H9 (cell line): Measurements from ENCODE around the gene TMEM129. TPM values are rescaled to one million over a fixed set of nuclear protein-coding genes. Genes with fewer than 3 reads are reported as not detected.

Source experiments
- DNase-seq: peaks from one replicate; pipeline ENCODE4 v3.0.0-alpha.2; 2017
- H2AFZ ChIP-seq: one replicate; pipeline ENCODE4 v1.6.1; 2013; ENCODE audit warnings: mild to moderate bottlenecking, low read length, control low read depth, moderate library complexity
- H2AK5ac ChIP-seq: 2 replicates; pipeline ENCODE4 v1.6.1; 2013; ENCODE audit warnings: low read length, control low read depth, mixed read lengths; ENCODE audit not compliant: insufficient read length
- H2BK120ac ChIP-seq: one replicate; pipeline ENCODE4 v1.6.1; 2013; ENCODE audit warnings: low read depth, mild to moderate bottlenecking, low read length, control low read depth, inconsistent platforms; ENCODE audit not compliant: poor library complexity, severe bottlenecking
- H2BK12ac ChIP-seq: 2 replicates; pipeline ENCODE4 v1.6.1; 2013; ENCODE audit warnings: low read length, control low read depth, mixed read lengths, low read depth; ENCODE audit not compliant: insufficient read length
- H2BK15ac ChIP-seq: 2 replicates; pipeline ENCODE4 v1.6.1; 2013; ENCODE audit warnings: low read depth, low read length, control low read depth
- H2BK20ac ChIP-seq: one replicate; pipeline ENCODE4 v1.6.1; 2013; ENCODE audit warnings: low read depth, mild to moderate bottlenecking, low read length, control low read depth, inconsistent platforms; ENCODE audit not compliant: poor library complexity, severe bottlenecking
- H2BK5ac ChIP-seq: 2 replicates; pipeline ENCODE4 v1.6.1; 2013; ENCODE audit warnings: low read length, control low read depth, mixed read lengths; ENCODE audit not compliant: insufficient read length
- H3K14ac ChIP-seq: 2 replicates; pipeline ENCODE4 v1.6.1; 2013; ENCODE audit warnings: low read length, control low read depth; ENCODE audit not compliant: insufficient read depth
- H3K18ac ChIP-seq: 2 replicates; pipeline ENCODE4 v1.6.1; 2013; ENCODE audit warnings: low read depth, mild to moderate bottlenecking, mixed read lengths, low read length, control low read depth; ENCODE audit not compliant: insufficient read length
- H3K23ac ChIP-seq: 2 replicates; pipeline ENCODE4 v1.6.1; 2013; ENCODE audit warnings: low read length, control low read depth, mixed read lengths, low read depth; ENCODE audit not compliant: insufficient read length
- H3K23me2 ChIP-seq: 2 replicates; pipeline ENCODE4 v1.6.1; 2013; ENCODE audit warnings: low read depth, mild to moderate bottlenecking, mixed read lengths, low read length, control low read depth; ENCODE audit not compliant: insufficient read length, poor library complexity, severe bottlenecking
- H3K27ac ChIP-seq: 2 replicates; pipeline ENCODE4 v1.5.1; 2013; ENCODE audit warnings: low read length, control low read depth, mixed read lengths, low read depth; ENCODE audit not compliant: insufficient read length
- H3K27me3 ChIP-seq: 2 replicates; pipeline ENCODE4 v1.6.1; 2013; ENCODE audit warnings: low read length, control low read depth, inconsistent platforms; ENCODE audit not compliant: insufficient read depth
- H3K4ac ChIP-seq: 2 replicates; pipeline ENCODE4 v1.6.1; 2013; ENCODE audit warnings: low read depth, mild to moderate bottlenecking, control low read depth, inconsistent platforms, low read length, moderate library complexity
- H3K4me1 ChIP-seq: 2 replicates; pipeline ENCODE4 v1.6.1; 2013; ENCODE audit warnings: low read length, control low read depth, inconsistent platforms; ENCODE audit not compliant: insufficient read depth
- H3K4me2 ChIP-seq: 2 replicates; pipeline ENCODE4 v1.6.1; 2013; ENCODE audit warnings: low read length, control low read depth, mixed read lengths; ENCODE audit not compliant: insufficient read length, insufficient read depth
- H3K56ac ChIP-seq: 2 replicates; pipeline ENCODE4 v1.6.1; 2013; ENCODE audit warnings: low read depth, mild to moderate bottlenecking, mixed read lengths, low read length, control low read depth; ENCODE audit not compliant: insufficient read length
- H3K79me1 ChIP-seq: 2 replicates; pipeline ENCODE4 v1.6.1; 2013; ENCODE audit warnings: low read depth, mild to moderate bottlenecking, moderate library complexity, low read length, control low read depth, inconsistent platforms; ENCODE audit not compliant: insufficient read depth, poor library complexity, severe bottlenecking
- H3K79me2 ChIP-seq: 2 replicates; pipeline ENCODE4 v1.6.1; 2013; ENCODE audit warnings: low read length, control low read depth, inconsistent platforms; ENCODE audit not compliant: insufficient read depth
- H3K9ac ChIP-seq: 2 replicates; pipeline ENCODE4 v1.6.1; 2013; ENCODE audit warnings: low read length, control low read depth, mixed read lengths; ENCODE audit not compliant: insufficient read length; ENCODE audit errors: extremely low read depth
- H3K9me3 ChIP-seq: one replicate; pipeline ENCODE4 v1.6.1; 2013; ENCODE audit warnings: low read depth, low read length, inconsistent platforms; ENCODE audit not compliant: control insufficient read depth
- H3T11ph ChIP-seq: one replicate; pipeline ENCODE4 v1.6.1; 2013; ENCODE audit warnings: mild to moderate bottlenecking, low read length, control low read depth, inconsistent platforms
- H4K20me1 ChIP-seq: one replicate; pipeline ENCODE4 v1.6.1; 2013; ENCODE audit not compliant: control insufficient read depth, insufficient read length, insufficient read depth
- H4K5ac ChIP-seq: 2 replicates; pipeline ENCODE4 v1.6.1; 2013; ENCODE audit warnings: low read depth, mild to moderate bottlenecking, mixed read lengths, low read length, control low read depth; ENCODE audit not compliant: insufficient read length
- H4K8ac ChIP-seq: replicated peaks from 2 replicates; pipeline ENCODE4 v1.6.1; 2013; ENCODE audit warnings: low read length, control low read depth, mixed read lengths, low read depth; ENCODE audit not compliant: insufficient read length
- H4K91ac ChIP-seq: 2 replicates; pipeline ENCODE4 v1.6.1; 2013; ENCODE audit warnings: low read depth, mild to moderate bottlenecking, moderate library complexity, mixed read lengths, low read length, control low read depth; ENCODE audit not compliant: insufficient read length
- H3K27ac Mint-ChIP-seq, 3 experiments: 2 replicates in 2 of 3; 3 replicates in 1 of 3; pipeline ENCODE4 v1.8.0; 2020 to 2021; ENCODE audit warnings: mixed read lengths in 3 of 3, mild to moderate bottlenecking in 1 of 3, moderate library complexity in 1 of 3
- H3K27me3 Mint-ChIP-seq: 2 replicates; pipeline ENCODE4 v1.8.0; 2021; ENCODE audit warnings: low read depth, mild to moderate bottlenecking, moderate library complexity, mixed read lengths
- H3K36me3 Mint-ChIP-seq, 3 experiments: 2 replicates in 2 of 3; 3 replicates in 1 of 3; pipeline ENCODE4 v1.8.0; 2020 to 2021; ENCODE audit warnings: low read depth in 3 of 3, mixed read lengths in 3 of 3; ENCODE audit not compliant: insufficient read depth in 1 of 3
- H3K4me1 Mint-ChIP-seq, 2 experiments: 2 replicates each; pipeline ENCODE4 v1.8.0; 2020; ENCODE audit warnings: mixed read lengths in 2 of 2
- H3K4me3 Mint-ChIP-seq, 2 experiments: 2 replicates in 1 of 2; 3 replicates in 1 of 2; pipeline ENCODE4 v1.8.0; 2020 to 2021; ENCODE audit warnings: mild to moderate bottlenecking in 2 of 2, mixed read lengths in 2 of 2, moderate library complexity in 1 of 2
- H3K9me3 Mint-ChIP-seq, 2 experiments: 2 replicates in 1 of 2; 3 replicates in 1 of 2; pipeline ENCODE4 v1.8.0; 2020; ENCODE audit warnings: mild to moderate bottlenecking in 2 of 2, mixed read lengths in 2 of 2, moderate library complexity in 1 of 2
- WGBS: extraction: QIAGEN DNeasy Blood & Tissue Kit; methylation state at CpG from one replicate; pipeline ENCODE4 v1.1.7; 2013; ENCODE audit warnings: missing lambda C conversion rate, low lambda C conversion rate, mixed read lengths; ENCODE audit not compliant: insufficient read length; ENCODE audit errors: extremely low coverage; 5-methylcytosine and 5-hydroxymethylcytosine counted together
- total RNA-seq: library from RNA; stranded (reverse); gene quantifications from 2 replicates; pipeline ENCODE4 v1.2.1, GENCODE V29; 2021
- TF ChIP-seq, protein P1 (sequence below): fragments of 200-600 bp; sonication (generic); conservative IDR thresholded peaks from 3 replicates; pipeline ENCODE4 v1.8.0; 2021; ENCODE audit warnings: antibody characterized with exemption, mild to moderate bottlenecking

The TMEM129 gene
- total RNA-seq, 1 experiment from 2014 or later = 27.3 TPM

DNA sequence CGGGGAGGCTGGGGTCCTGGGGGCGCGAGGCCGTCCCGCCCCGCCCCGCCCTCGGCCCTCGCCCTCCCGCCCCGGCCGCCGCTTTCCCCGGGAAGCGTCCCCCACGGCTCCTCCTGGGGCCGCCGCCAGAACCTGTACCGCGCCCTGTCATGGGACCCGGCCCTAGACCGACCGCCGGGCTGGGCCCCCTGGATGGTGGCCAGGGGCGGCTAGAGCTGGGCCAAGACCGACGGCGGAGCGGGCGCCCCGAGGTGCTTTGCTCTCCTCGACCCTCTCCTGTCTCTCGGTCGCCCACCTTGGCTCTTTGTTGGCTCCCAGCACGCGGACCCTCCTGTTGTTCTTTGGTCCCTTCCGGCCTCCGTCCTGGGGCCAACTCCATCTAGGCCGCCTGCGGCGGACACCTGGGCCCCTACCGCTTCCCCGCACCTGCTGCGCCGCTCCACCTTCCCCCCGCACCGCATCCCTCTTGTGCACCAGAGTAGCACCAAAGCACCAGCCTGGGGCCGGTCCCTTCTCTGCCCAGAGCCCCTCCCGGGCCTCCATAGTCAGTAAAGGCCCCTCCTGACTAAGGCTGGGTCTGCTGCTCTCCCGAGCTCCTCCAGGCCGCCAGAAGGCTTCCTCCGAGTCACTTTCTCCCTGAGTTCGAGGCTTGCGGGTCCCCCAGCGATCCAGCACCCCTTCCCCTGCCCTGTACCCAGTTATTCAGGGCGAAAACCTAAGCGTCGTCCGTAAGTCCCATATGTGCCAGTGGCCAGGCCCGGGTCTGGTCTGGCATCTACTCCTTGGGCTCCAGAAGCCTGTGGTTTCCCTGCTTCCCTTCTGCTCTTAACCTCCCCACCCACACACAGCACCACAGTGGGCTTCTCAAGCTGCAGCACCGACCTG, 785 bp upstream of the TMEM129 start:
- DNase-seq = peak; percentile 27
- WGBS = no CpG with 5 or more reads among the region's 61 CpGs

More for the DNA sequence above, 785 bp upstream of the TMEM129 start:
- peak overlapping the region; percentile 96 to 99 for H3K4me3 Mint-ChIP-seq
- H3K4me1 Mint-ChIP-seq = peaks cover 25 to 33% of the 10 kb centered on the region in 2 experiments
- Histone ChIP-seq H4K91ac (no peak overlapping the region), H3K14ac (peak overlapping the region; percentile 25; the same call in 1 of the 2 replicates), H2BK20ac (no peak overlapping the region), H3K56ac (no peak overlapping the region), H3K23ac (no peak overlapping the region), H2BK120ac (no peak overlapping the region), H4K5ac (no peak overlapping the region), H4K8ac (no peak overlapping the region), H3K4me1 (no peaks in the 10 kb centered on the region), H2BK5ac (no peak overlapping the region), H3T11ph (no peak overlapping the region), H3K4ac (no peak overlapping the region), H3K27me3 (no peaks in the 10 kb centered on the region), H3K4me2 (peak overlapping the region; percentile 76), H2BK12ac (no peak overlapping the region), H3K9me3 (no peaks in the 10 kb centered on the region), H3K79me1 (peaks cover 18% of the 10 kb centered on the region), H3K9ac (peak overlapping the region; percentile 71), H3K23me2 (peaks cover 18% of the 10 kb centered on the region), H3K18ac (peak overlapping the region; percentile 33), H2BK15ac (no peak overlapping the region), H3K27ac (no peak overlapping the region), H4K20me1 (no peaks in the 10 kb centered on the region), H2AFZ (no peak overlapping the region), H3K79me2 (peaks cover 20% of the 10 kb centered on the region; the same call in 1 of the 2 replicates), H2AK5ac (no peak overlapping the region)
- TF ChIP-seq, protein P1, sequence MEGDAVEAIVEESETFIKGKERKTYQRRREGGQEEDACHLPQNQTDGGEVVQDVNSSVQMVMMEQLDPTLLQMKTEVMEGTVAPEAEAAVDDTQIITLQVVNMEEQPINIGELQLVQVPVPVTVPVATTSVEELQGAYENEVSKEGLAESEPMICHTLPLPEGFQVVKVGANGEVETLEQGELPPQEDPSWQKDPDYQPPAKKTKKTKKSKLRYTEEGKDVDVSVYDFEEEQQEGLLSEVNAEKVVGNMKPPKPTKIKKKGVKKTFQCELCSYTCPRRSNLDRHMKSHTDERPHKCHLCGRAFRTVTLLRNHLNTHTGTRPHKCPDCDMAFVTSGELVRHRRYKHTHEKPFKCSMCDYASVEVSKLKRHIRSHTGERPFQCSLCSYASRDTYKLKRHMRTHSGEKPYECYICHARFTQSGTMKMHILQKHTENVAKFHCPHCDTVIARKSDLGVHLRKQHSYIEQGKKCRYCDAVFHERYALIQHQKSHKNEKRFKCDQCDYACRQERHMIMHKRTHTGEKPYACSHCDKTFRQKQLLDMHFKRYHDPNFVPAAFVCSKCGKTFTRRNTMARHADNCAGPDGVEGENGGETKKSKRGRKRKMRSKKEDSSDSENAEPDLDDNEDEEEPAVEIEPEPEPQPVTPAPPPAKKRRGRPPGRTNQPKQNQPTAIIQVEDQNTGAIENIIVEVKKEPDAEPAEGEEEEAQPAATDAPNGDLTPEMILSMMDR = no peak
- no peaks in the 10 kb centered on the region; the same call in 1 of the 2 replicates for H3K27me3 Mint-ChIP-seq
- no peaks in the 10 kb centered on the region for H3K9me3 Mint-ChIP-seq
- peak overlapping the region; percentile 86 to 96 (median 96); a peak in 6 of 7 replicates for H3K27ac Mint-ChIP-seq
- H3K36me3 Mint-ChIP-seq = peaks cover 33 to 59% (median 50%) of the 10 kb centered on the region in 3 experiments
